NK-92 (cell line): ENCODE results near the gene PPP1R14D.

Experiments
- DNase-seq: peaks from one replicate; lab custom pipeline; 2025; ENCODE audit not compliant: unreplicated experiment; lab: John Stamatoyannopoulos, UW

PPP1R14D gene

GRCh38 chr15:40853241-40853890 is 24.9 kb upstream of the PPP1R14D start:
- DNase-seq = no peak

GRCh38 chr15:40852529-40852928 is 24.0 kb upstream of the PPP1R14D start:
- DNase-seq = no peak

DNA sequence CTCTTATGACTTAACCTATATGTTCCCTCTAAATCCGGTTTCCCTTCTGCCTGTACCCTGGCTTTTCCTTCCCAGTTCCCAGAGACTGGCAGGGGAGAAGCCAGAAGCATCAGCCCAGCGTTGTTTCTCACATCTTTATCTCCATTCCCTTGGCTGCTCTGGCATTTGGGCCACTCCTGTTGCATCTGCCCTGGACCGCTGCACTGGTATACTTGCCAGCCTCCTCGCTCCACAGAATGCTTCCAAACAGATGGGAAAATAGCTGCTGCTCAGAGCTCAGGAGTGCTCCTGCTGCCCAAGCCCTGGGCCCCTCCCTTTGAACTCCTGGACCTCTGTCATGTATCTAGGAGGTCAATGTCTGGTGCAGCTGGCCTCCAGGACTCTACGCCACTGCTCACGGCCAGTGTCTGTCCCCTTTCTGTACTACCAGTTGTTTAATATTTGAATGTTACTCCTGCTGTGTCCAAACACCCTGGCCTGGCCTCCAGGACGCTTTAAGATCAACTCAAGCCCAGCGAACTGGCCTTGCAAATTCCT is 22.1 kb upstream of the PPP1R14D start:
- DNase-seq = no peak

DNA sequence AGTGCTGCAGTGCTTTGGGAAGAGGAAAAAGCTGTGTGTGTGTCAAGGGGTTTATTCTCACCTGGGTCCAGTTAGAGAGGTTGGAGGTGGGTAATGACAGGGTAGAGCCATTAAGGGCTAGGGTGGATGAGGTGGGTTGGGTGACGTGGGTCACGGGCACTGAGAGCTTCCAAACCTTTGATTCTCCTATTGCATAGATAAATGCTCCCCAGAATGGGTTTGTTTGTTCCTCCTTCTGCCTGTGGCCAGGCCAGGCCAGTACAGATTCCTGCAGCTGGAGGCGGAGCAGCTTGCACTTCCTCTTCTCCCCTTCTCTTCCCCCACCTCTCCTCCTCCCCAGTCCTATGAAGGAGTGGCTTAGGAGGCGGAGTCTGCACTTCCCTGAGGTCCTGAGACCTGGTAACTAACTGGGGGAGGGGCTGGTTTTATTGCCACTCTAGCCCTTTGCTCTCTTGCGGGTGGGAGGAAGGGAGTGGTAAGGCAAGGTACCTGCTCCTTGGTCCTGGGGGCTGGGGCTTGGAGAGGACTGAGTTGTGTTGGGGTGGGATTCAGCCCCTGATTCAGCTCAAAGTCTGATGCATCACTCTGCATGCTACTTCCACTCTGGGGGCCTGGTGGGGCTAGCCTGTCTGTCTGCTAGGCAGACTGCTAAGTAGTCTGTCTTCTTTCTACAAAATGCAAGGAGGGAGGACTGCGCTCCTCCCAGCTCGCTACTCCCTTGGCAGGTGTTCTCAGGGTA is 18.9 kb upstream of the PPP1R14D start:
- no peak for DNase-seq

GRCh38 chr15:40846841-40847222 is 18.3 kb upstream of the PPP1R14D start:
- no peak for DNase-seq

- DNase-seq = no peak
These were observed 17.2 kb upstream of the PPP1R14D start for GRCh38 chr15:40845511-40846284.

GRCh38 chr15:40845036-40845435 is 16.5 kb upstream of the PPP1R14D start:
- DNase-seq = no peak

GRCh38 chr15:40844696-40845030 is 16.2 kb upstream of the PPP1R14D start:
- no peak for DNase-seq

DNA sequence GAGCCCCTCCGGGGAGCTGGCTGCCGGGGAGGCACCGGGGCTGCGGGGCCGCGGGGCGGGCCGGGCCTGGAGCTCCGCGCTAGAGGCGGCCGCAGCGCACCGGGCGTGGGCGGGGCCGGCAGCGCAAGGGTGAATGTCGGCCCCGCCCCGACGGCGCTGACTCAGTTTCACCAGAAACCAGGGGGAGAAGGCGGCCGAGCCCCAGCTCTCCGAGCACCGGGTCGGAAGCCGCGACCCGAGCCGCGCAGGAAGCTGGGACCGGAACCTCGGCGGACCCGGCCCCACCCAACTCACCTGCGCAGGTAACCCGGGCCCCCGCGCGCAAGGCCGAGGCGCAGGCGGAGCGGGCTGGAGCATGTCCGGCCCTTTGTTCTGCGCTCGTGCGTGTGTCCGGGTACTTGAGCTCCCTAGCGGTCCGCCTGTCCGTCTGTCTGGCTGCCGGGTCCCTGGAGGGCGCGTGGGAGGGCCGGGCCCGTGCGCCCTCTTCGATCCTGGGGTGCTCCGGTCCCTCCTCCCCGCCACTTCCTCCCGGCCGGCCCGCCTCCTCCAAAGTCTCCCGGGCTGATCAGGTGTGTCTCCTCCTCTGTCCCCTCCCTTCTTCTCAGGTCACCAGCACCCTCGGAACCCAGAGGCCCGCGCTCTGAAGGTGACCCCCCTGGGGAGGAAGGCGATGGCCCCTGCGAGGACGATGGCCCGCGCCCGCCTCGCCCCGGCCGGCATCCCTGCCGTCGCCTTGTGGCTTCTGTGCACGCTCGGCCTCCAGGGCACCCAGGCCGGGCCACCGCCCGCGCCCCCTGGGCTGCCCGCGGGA is 15.6 kb upstream of the PPP1R14D start, which contains the start of gene SPINT1:
Gene SPINT1 (plus strand): TSS at position 164 of the 811 bp plus-strand sequence. CDS start 507 bp downstream, at position 671.
- DNase-seq = no peak

- DNase-seq = no peak
These were observed 14.9 kb upstream of the PPP1R14D start for GRCh38 chr15:40843261-40843884.

DNA sequence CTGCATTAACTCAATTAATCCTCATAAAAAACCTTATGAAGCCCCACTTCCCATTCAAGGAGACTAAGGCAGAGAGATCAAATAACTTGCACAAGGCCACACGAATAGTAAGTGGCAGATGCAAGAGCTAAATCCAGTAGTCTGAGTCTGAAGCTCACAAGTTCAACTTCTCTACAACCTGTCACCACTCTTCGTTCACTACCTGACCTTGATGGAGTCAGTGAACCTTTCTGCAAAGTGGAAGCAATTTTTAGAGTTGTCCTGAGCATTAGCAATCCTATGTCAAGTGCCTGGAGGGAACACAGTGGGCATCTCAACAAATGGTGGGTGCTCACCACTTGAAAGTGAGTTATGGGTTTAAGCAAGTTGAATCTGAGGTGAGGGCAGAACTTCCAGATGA is 13.2 kb upstream of the PPP1R14D start:
- no peak for DNase-seq

GRCh38 chr15:40838756-40839155 is 10.2 kb upstream of the PPP1R14D start:
- no peak for DNase-seq

GRCh38 chr15:40836020-40836419 is 7.5 kb upstream of the PPP1R14D start:
- no peak for DNase-seq

- DNase-seq = no peak
These were observed 4.4 kb upstream of the PPP1R14D start for GRCh38 chr15:40832903-40833302.

DNA sequence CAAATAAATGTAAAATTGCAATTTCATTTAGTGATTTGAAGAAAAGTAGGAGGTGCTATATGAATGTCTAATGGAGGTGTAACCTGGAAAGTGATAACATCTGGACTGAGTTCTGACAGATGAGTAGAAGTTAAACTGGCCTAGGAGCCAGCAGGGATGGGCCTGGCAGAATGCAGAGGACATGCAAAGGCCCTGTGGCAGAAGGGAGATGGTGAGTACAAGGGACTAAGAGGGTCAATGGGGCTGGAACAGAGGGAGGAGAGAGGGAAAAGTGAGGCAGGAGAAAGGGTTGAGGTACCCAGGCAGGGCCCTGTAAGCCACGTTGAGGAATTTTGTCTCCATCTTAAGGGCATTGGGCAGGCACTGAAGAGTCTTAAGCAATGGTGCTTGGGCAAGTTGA is 3.4 kb upstream of the PPP1R14D start:
- DNase-seq = no peak

DNA sequence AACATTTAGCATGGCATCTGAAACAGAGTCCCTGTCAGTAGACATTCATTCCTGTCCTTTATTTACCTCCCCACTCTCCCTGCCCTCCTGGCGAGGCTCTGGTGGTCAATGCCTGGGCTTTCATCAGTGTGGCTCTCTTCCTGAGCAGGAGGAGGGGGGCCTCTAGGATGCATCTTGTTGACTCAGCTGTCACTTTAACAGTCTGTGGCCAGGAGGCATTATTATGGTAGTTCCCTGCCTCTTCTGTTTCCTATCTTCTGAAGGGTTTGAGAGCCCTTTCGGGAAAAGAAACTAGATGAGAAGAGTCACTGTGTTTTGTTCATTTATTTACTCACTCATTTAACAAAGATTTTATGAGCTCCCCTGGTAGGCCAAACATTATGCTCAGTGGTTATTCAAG is 2.4 kb upstream of the PPP1R14D start:
- DNase-seq = no peak

DNA sequence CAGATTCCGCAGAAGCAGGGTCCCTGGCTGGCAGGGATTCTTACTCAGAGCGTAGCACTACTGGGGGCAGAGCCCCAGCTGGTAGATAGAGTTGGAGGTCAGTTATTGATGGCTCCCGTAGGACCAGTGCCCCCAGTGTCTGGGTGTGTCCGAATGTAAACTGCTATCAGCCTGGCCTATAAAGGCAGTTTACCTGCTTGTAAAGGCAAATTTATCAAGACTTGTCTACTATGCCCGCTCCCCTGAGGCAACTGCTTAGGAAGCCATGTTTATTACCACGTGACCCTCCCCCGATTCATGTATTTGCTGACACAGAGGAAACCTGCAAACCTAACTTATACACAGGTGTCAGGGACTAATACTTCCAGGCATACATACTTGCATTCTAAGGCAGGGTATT is 607 bp upstream of the PPP1R14D start:
- no peak for DNase-seq

DNA sequence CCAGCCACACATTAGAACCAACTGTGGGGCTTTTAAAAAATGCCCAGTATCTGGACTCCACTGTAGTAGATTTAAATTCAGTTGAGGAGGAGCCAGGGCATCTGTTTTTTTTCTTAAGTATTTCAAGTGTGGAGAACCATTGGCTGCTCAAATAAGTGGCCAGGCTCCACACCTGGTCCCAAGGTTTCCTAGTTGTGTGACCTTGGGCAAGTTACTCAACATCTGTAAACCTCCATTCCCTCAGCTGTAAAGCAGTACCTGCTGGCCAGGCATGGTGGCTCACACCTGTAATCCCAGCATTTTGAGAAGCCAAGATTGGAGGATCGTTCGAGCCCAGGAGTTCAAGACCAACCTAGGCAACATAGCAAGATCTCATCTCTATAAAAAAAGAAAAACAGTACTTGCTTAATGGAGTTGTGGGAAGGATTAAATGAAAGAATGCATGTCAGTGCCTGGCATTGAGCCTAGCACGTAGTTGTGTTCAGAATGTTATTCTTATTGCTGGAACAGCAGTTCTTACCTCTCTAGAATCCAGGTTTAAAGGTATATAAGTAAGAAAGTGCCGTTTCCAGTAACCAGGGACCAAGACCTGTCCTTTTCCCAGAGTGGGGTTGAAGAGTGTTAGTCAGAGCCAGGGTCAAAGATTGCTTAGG is 2.0 kb downstream of the PPP1R14D start:
- no peak for DNase-seq

- no peak for DNase-seq
These were observed 2.7 kb downstream of the PPP1R14D start for GRCh38 chr15:40825661-40826422.
